ENCODE data around the gene ETDA. TPM values are rescaled to one million over a fixed set of nuclear protein-coding genes. Genes with fewer than 3 reads are reported as not detected.
A peak's percentile ranks its signal among the peaks of the same experiment; 100 is the strongest.

The ETDA gene
- polyA plus RNA-seq, 1 donor from 2014 or later = 1.6 TPM

DNA sequence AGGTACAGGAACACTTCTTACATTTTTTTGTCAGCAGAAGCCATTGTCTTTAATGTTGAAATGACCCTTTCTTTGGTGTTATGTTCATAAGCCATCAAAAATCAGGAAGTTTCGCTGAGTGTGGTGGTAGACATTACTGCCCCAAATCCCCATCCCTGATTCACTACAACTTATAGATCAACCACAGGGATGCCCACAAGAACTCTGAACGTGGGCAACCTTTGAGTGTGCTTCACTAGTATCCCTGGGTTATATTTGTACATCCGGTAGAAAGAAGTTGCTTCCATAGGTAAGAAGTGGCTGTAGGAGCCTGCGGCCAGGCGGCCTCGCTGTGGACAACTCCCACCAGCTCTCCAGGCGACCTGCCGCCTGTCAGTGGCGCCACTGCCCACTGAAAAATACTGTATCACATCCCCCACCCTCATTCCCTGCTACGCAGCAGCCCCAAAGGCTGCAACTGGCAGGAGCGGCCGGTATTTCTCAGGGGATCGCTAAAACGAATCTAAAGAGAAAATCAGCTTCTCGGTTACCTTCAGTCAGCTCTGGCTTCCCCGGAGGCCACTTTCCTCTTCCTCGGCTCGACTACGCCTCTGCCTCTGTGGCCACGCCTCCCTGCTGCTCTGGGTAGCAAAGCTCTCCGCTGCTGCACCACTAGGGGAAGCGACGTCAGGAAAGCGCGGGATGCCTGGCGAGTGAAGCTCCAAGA is 43.5 kb downstream of the ETDA start:
- no peaks in the 10 kb centered on the region for H4K20me1 ChIP-seq (ENCODE audit: insufficient read depth)
- H3F3A ChIP-seq (ENCODE audit: insufficient read depth, low read length, poor library complexity, severe bottlenecking) = no peaks in the 10 kb centered on the region
- no peak overlapping the region for H3K27ac ChIP-seq (ENCODE audit: low read length)
- no peak overlapping the region for H3K4me2 ChIP-seq (ENCODE audit: low read length)
- TF ChIP-seq TAF1 (IDR thresholded peaks at IDR 0.05; ENCODE audit: low read depth) (no peak), EP300 (conservative IDR thresholded peaks at IDR 0.05; ENCODE audit: poor library complexity, severe bottlenecking) (no peak), MXI1 (conservative IDR thresholded peaks at IDR 0.05; ENCODE audit: poor library complexity, severe bottlenecking) (no peak), RAD21 (conservative IDR thresholded peaks at IDR 0.05) (no peak), SMC3 (conservative IDR thresholded peaks at IDR 0.05; ENCODE audit: poor library complexity) (no peak)
- TF ChIP-seq, protein P1, sequence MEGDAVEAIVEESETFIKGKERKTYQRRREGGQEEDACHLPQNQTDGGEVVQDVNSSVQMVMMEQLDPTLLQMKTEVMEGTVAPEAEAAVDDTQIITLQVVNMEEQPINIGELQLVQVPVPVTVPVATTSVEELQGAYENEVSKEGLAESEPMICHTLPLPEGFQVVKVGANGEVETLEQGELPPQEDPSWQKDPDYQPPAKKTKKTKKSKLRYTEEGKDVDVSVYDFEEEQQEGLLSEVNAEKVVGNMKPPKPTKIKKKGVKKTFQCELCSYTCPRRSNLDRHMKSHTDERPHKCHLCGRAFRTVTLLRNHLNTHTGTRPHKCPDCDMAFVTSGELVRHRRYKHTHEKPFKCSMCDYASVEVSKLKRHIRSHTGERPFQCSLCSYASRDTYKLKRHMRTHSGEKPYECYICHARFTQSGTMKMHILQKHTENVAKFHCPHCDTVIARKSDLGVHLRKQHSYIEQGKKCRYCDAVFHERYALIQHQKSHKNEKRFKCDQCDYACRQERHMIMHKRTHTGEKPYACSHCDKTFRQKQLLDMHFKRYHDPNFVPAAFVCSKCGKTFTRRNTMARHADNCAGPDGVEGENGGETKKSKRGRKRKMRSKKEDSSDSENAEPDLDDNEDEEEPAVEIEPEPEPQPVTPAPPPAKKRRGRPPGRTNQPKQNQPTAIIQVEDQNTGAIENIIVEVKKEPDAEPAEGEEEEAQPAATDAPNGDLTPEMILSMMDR (IDR thresholded peaks at IDR 0.05; ENCODE audit: poor library complexity, severe bottlenecking) = peak; percentile 15
- H3K9me2 ChIP-seq (ENCODE audit: insufficient read depth, low read length) = no peaks in the 10 kb centered on the region
- H3K9me3 ChIP-seq (ENCODE audit: low read length) = no peaks in the 10 kb centered on the region
- H2AFZ ChIP-seq (ENCODE audit: low read depth, low read length) = no peak overlapping the region
- no peak overlapping the region for H3K9ac ChIP-seq (ENCODE audit: low read length)
- H3K4me3 ChIP-seq (ENCODE audit: low read length) = peak overlapping the region; percentile 50
- no peaks in the 10 kb centered on the region for H3K79me2 ChIP-seq (replicated peaks; ENCODE audit: insufficient read depth, low read length)
- H3K36me3 ChIP-seq (ENCODE audit: insufficient read depth, low read length) = no peaks in the 10 kb centered on the region
- H3K27me3 ChIP-seq (ENCODE audit: insufficient read depth, low read depth, low read length) = no peaks in the 10 kb centered on the region

GRCh38 chrX:135295944-135296305 is 44.1 kb downstream of the ETDA start:
- Histone ChIP-seq H3K9me3 (ENCODE audit: low read length) (no peaks in the 10 kb centered on the region), H3F3A (ENCODE audit: insufficient read depth, low read length, poor library complexity, severe bottlenecking) (no peaks in the 10 kb centered on the region), H3K9me2 (ENCODE audit: insufficient read depth, low read length) (no peaks in the 10 kb centered on the region), H3K4me3 (ENCODE audit: low read length) (peak overlapping the region; percentile 50), H3K36me3 (ENCODE audit: insufficient read depth, low read length) (no peaks in the 10 kb centered on the region), H3K4me2 (ENCODE audit: low read length) (no peak overlapping the region), H3K27ac (ENCODE audit: low read length) (no peak overlapping the region), H3K9ac (ENCODE audit: low read length) (no peak overlapping the region), H3K79me2 (replicated peaks; ENCODE audit: insufficient read depth, low read length) (no peaks in the 10 kb centered on the region), H3K27me3 (ENCODE audit: insufficient read depth, low read depth, low read length) (no peaks in the 10 kb centered on the region), H4K20me1 (ENCODE audit: insufficient read depth) (no peaks in the 10 kb centered on the region), H2AFZ (ENCODE audit: low read depth, low read length) (no peak overlapping the region)
- TF ChIP-seq MXI1 (conservative IDR thresholded peaks at IDR 0.05; ENCODE audit: poor library complexity, severe bottlenecking) = no peak
- TF ChIP-seq, protein P2, sequence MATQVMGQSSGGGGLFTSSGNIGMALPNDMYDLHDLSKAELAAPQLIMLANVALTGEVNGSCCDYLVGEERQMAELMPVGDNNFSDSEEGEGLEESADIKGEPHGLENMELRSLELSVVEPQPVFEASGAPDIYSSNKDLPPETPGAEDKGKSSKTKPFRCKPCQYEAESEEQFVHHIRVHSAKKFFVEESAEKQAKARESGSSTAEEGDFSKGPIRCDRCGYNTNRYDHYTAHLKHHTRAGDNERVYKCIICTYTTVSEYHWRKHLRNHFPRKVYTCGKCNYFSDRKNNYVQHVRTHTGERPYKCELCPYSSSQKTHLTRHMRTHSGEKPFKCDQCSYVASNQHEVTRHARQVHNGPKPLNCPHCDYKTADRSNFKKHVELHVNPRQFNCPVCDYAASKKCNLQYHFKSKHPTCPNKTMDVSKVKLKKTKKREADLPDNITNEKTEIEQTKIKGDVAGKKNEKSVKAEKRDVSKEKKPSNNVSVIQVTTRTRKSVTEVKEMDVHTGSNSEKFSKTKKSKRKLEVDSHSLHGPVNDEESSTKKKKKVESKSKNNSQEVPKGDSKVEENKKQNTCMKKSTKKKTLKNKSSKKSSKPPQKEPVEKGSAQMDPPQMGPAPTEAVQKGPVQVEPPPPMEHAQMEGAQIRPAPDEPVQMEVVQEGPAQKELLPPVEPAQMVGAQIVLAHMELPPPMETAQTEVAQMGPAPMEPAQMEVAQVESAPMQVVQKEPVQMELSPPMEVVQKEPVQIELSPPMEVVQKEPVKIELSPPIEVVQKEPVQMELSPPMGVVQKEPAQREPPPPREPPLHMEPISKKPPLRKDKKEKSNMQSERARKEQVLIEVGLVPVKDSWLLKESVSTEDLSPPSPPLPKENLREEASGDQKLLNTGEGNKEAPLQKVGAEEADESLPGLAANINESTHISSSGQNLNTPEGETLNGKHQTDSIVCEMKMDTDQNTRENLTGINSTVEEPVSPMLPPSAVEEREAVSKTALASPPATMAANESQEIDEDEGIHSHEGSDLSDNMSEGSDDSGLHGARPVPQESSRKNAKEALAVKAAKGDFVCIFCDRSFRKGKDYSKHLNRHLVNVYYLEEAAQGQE (IDR thresholded peaks at IDR 0.05; ENCODE audit: borderline replicate concordance) = no peak
- no peak for TF ChIP-seq SMC3 (conservative IDR thresholded peaks at IDR 0.05; ENCODE audit: poor library complexity)
- TF ChIP-seq TAF1 (IDR thresholded peaks at IDR 0.05; ENCODE audit: low read depth) = no peak
- TF ChIP-seq, protein P1 (IDR thresholded peaks at IDR 0.05; ENCODE audit: poor library complexity, severe bottlenecking) = no peak
- TF ChIP-seq EZH2 (IDR thresholded peaks at IDR 0.05; ENCODE audit: borderline replicate concordance, insufficient read depth, low read length, poor library complexity, severe bottlenecking) = no peak
- no peak for TF ChIP-seq POLR2AphosphoS5 (IDR thresholded peaks at IDR 0.05)
- no peak for TF ChIP-seq EP300 (conservative IDR thresholded peaks at IDR 0.05; ENCODE audit: poor library complexity, severe bottlenecking)
- TF ChIP-seq RAD21 (conservative IDR thresholded peaks at IDR 0.05) = no peak
